Measurements from ENCODE around the gene CCDC24.

DNA sequence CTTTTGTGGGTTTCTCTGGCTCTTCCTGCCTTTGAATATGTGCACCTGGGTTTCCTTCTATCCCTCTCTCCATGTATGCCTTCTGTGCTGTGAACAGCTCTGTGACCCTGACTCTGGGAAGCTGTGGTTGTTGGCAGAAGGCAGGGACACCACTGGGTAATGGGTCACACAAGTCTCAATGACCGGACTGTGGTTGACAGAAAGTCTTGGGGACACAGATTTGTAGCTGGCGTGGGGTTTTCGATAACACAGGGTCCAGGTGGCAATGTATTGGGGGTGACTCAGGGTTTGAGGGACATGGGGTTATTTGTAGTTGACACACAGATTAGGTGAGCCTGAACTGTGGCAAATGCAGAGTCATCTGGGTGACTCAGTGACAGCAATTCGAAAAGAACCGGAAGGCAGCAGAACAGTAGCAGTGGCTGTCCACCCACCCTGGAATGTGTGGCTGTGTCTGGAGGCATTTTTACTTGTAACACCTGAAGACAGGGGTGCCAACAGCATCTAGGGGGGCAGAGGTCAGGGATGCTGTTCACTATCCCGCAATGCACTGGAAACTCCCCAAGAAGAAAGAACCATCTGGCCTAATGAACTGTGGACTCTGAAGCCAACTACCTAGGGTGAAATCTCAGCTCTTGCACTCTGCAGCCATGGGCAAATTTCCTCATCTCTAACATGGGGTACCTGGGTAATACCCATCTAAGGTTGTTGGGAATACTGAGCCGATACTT is 52.8 kb downstream of the CCDC24 start:
- TF ChIP-seq, protein P1, sequence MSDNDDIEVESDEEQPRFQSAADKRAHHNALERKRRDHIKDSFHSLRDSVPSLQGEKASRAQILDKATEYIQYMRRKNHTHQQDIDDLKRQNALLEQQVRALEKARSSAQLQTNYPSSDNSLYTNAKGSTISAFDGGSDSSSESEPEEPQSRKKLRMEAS (IDR thresholded peaks at IDR 0.05) = no peak
- TF ChIP-seq, protein P2, sequence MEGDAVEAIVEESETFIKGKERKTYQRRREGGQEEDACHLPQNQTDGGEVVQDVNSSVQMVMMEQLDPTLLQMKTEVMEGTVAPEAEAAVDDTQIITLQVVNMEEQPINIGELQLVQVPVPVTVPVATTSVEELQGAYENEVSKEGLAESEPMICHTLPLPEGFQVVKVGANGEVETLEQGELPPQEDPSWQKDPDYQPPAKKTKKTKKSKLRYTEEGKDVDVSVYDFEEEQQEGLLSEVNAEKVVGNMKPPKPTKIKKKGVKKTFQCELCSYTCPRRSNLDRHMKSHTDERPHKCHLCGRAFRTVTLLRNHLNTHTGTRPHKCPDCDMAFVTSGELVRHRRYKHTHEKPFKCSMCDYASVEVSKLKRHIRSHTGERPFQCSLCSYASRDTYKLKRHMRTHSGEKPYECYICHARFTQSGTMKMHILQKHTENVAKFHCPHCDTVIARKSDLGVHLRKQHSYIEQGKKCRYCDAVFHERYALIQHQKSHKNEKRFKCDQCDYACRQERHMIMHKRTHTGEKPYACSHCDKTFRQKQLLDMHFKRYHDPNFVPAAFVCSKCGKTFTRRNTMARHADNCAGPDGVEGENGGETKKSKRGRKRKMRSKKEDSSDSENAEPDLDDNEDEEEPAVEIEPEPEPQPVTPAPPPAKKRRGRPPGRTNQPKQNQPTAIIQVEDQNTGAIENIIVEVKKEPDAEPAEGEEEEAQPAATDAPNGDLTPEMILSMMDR (IDR thresholded peaks at IDR 0.05; ENCODE audit: low read depth, low read length, missing input control) = no peak
